PFSK-1 (cell line): ENCODE measurements around the gene VAV2.

ENCODE experiments used
- FOXP2 ChIP-seq: optimal IDR thresholded peaks from 2 replicates; pipeline ENCODE3; 2011; ENCODE audit warnings: borderline replicate concordance, control low read depth, inconsistent platforms; ENCODE audit not compliant: insufficient read depth; ENCODE audit errors: extremely low read length, extremely low read depth
- POLR2AphosphoS5 ChIP-seq: IDR thresholded peaks from 2 replicates; pipeline ENCODE4 v1.6.1; 2012; ENCODE audit warnings: low read depth, mild to moderate bottlenecking, control low read depth, low read length, moderate library complexity
- REST ChIP-seq, 2 experiments: IDR thresholded peaks; 2 replicates each; pipeline versions ENCODE4 v1.6.1 to v1.8.0; 2011 to 2012; ENCODE audit warnings: low read depth in 2 of 2, low read length in 2 of 2, control low read depth in 1 of 2, inconsistent platforms in 1 of 2, mild to moderate bottlenecking in 1 of 2, moderate library complexity in 1 of 2; ENCODE audit not compliant: insufficient read depth in 1 of 2
- SIN3A ChIP-seq: IDR thresholded peaks from 2 replicates; pipeline ENCODE4 v1.6.1; 2012; ENCODE audit warnings: mild to moderate bottlenecking, low read length, moderate library complexity, borderline replicate concordance; ENCODE audit not compliant: insufficient read depth
- TAF1 ChIP-seq: IDR thresholded peaks from 2 replicates; pipeline ENCODE4 v1.6.1; 2012; ENCODE audit warnings: low read length, control low read depth, borderline replicate concordance; ENCODE audit not compliant: insufficient read depth

The VAV2 gene

GRCh38 chr9:133754187-133754586 lies 237.9 kb downstream of the VAV2 start:
- TF ChIP-seq TAF1, result no peak
- no peak for TF ChIP-seq SIN3A
- no peak for TF ChIP-seq FOXP2
- no peak for TF ChIP-seq POLR2AphosphoS5
- TF ChIP-seq REST (IDR thresholded peaks at IDR 0.05; ENCODE audit: insufficient read depth in 1 of 2, low read depth in 2 of 2, low read length in 2 of 2), result no peak

- TF ChIP-seq FOXP2 (no peak), POLR2AphosphoS5 (no peak), REST (IDR thresholded peaks at IDR 0.05; ENCODE audit: insufficient read depth in 1 of 2, low read depth in 2 of 2, low read length in 2 of 2) (no peak), TAF1 (no peak), SIN3A (no peak)
Observed at GRCh38 chr9:133752739-133753446, 239.2 kb downstream of the VAV2 start.

GRCh38 chr9:133750982-133751649 lies 241.0 kb downstream of the VAV2 start:
- TF ChIP-seq FOXP2, result no peak
- TF ChIP-seq SIN3A, result no peak
- TF ChIP-seq TAF1, result no peak
- no peak for TF ChIP-seq POLR2AphosphoS5
- TF ChIP-seq REST (IDR thresholded peaks at IDR 0.05; ENCODE audit: insufficient read depth in 1 of 2, low read depth in 2 of 2, low read length in 2 of 2), result no peak

- no peak for TF ChIP-seq REST (IDR thresholded peaks at IDR 0.05; ENCODE audit: insufficient read depth in 1 of 2, low read depth in 2 of 2, low read length in 2 of 2)
Observed at GRCh38 chr9:133747309-133747708, 244.8 kb downstream of the VAV2 start.
